B cell (primary cell): ENCODE data around the gene EIPR1. TPM values are rescaled to one million over a fixed set of nuclear protein-coding genes. Genes with fewer than 3 reads are reported as not detected.

Experiments
- ATAC-seq: fragments of 200-7000 bp; cut with Tn5 transposase; one replicate; pipeline ENCODE4 v1.10.0; 2021; ENCODE audit warnings: low read depth, mild to moderate bottlenecking, moderate number of reproducible peaks, moderate library complexity
- CTCF ChIA-PET: fragments of 350-600 bp; sonication (Branson Sonifier 250); formaldehyde crosslinking; loops from one replicate; lab custom pipeline; 2021; ENCODE audit warnings: antibody characterized with exemption, inconsistent platforms; lab: Charles Lee
- POLR2A ChIA-PET: fragments of 350-600 bp; sonication (Branson Sonifier 250); formaldehyde crosslinking; loops from one replicate; lab custom pipeline; 2021; ENCODE audit warnings: antibody characterized with exemption; lab: Charles Lee
- DNase-seq: peaks from one replicate; pipeline ENCODE4 v3.0.0; 2013
- H2AFZ ChIP-seq: 2 replicates; pipeline ENCODE4 v1.6.1; 2012; ENCODE audit warnings: mild to moderate bottlenecking, low read depth, low read length; ENCODE audit not compliant: insufficient read depth, poor library complexity, severe bottlenecking
- H3K27ac ChIP-seq, 2 donors: 1 replicate in 1 of 2; 2 replicates in 1 of 2; pipeline ENCODE4 v1.5.1; 2012 to 2013; ENCODE audit warnings: low read length in 2 of 2, mild to moderate bottlenecking in 2 of 2, moderate library complexity in 1 of 2
- H3K27me3 ChIP-seq, 4 experiments: fragments of 200-600 bp in 1 of 4; sonication (generic) in 1 of 4; replicated peaks in 1 of 4; 1 replicate in 2 of 4; 2 replicates in 2 of 4; pipeline versions ENCODE4 v1.6.1 to v1.7.0; 2013 to 2016; ENCODE audit warnings: low read length in 3 of 4, mild to moderate bottlenecking in 2 of 4, mixed read lengths in 1 of 4, moderate library complexity in 1 of 4; ENCODE audit not compliant: insufficient read depth in 4 of 4, control insufficient read depth in 3 of 4; ENCODE audit errors: control extremely low read depth in 1 of 4
- H3K36me3 ChIP-seq, 2 experiments: replicated peaks in 1 of 2; 1 replicate in 1 of 2; 2 replicates in 1 of 2; pipeline versions ENCODE4 v1.6.1 to v1.7.1; 2013; ENCODE audit warnings: low read length in 1 of 2; ENCODE audit not compliant: insufficient read depth in 2 of 2, control insufficient read depth in 1 of 2; ENCODE audit errors: control extremely low read depth in 1 of 2, extremely low read depth in 1 of 2
- H3K4me1 ChIP-seq, 2 donors: fragments of 200-600 bp in 1 of 2; sonication (generic) in 1 of 2; 1 replicate in 1 of 2; 2 replicates in 1 of 2; pipeline versions ENCODE4 v1.5.1 to v1.6.1; 2013 to 2017; ENCODE audit warnings: low read length in 2 of 2; ENCODE audit not compliant: control insufficient read depth in 2 of 2, insufficient read depth in 2 of 2
- H3K4me2 ChIP-seq: replicated peaks from 2 replicates; pipeline ENCODE3; 2012; ENCODE audit warnings: mild to moderate bottlenecking, low read depth, low read length; ENCODE audit not compliant: poor library complexity, severe bottlenecking
- H3K4me3 ChIP-seq, 5 experiments: fragments of 200-600 bp in 1 of 5; sonication (generic) in 1 of 5; 1 replicate in 3 of 5; 2 replicates in 2 of 5; pipeline versions ENCODE4 v1.5.1 to v1.7.0; 2011 to 2016; ENCODE audit warnings: low read length in 4 of 5, mild to moderate bottlenecking in 4 of 5, low read depth in 2 of 5, control low read depth in 1 of 5, moderate library complexity in 1 of 5; ENCODE audit not compliant: insufficient read depth in 1 of 5; ENCODE audit errors: control extremely low read depth in 1 of 5, extremely low read depth in 1 of 5
- H3K79me2 ChIP-seq: fragments of 200-600 bp; sonication (generic); one replicate; pipeline ENCODE4 v1.6.0; 2016; ENCODE audit warnings: low read length; ENCODE audit not compliant: control insufficient read depth, insufficient read depth
- H3K9ac ChIP-seq: fragments of 200-600 bp; sonication (generic); 2 replicates; pipeline ENCODE4 v1.6.1; 2017; ENCODE audit warnings: mild to moderate bottlenecking, low read length, moderate library complexity
- H3K9me3 ChIP-seq, 3 donors: one replicate each; pipeline versions ENCODE4 v1.6.1 to v1.7.1; 2013; ENCODE audit warnings: low read length in 2 of 3; ENCODE audit not compliant: control insufficient read depth in 2 of 3, insufficient read depth in 1 of 3; ENCODE audit errors: control extremely low read depth in 1 of 3
- H4K20me1 ChIP-seq: 2 replicates; pipeline ENCODE4 v1.6.0; 2012; ENCODE audit warnings: mild to moderate bottlenecking, low read length; ENCODE audit not compliant: insufficient read depth, control insufficient read depth, poor library complexity, severe bottlenecking
- H3K27ac Mint-ChIP-seq: one replicate; pipeline ENCODE4 v1.8.0; 2021; ENCODE audit warnings: mixed read lengths
- H3K27me3 Mint-ChIP-seq: one replicate; pipeline ENCODE4 v1.8.0; 2021; ENCODE audit warnings: mixed read lengths
- H3K4me1 Mint-ChIP-seq: one replicate; pipeline ENCODE4 v1.8.0; 2021; ENCODE audit warnings: mixed read lengths
- H3K4me3 Mint-ChIP-seq: one replicate; pipeline ENCODE4 v1.8.0; 2021; ENCODE audit warnings: mixed read lengths
- H3K9me3 Mint-ChIP-seq: one replicate; pipeline ENCODE4 v1.8.0; 2022; ENCODE audit warnings: mixed read lengths; ENCODE audit not compliant: insufficient read depth
- CTCF ChIP-seq: fragments of 200-600 bp; IDR thresholded peaks from one replicate; pipeline ENCODE4 v1.8.0; 2022; ENCODE audit warnings: antibody characterized with exemption, mild to moderate bottlenecking
- EZH2 ChIP-seq: IDR thresholded peaks from 2 replicates; pipeline ENCODE4 v1.6.1; 2012; ENCODE audit warnings: borderline replicate concordance, low read depth, mild to moderate bottlenecking, moderate library complexity, low read length; ENCODE audit not compliant: insufficient read depth, poor library complexity, severe bottlenecking
- WGBS: methylation state at CpG from one replicate; pipeline ENCODE4 v1.1.5; 2013; ENCODE audit warnings: missing lambda C conversion rate; ENCODE audit not compliant: insufficient coverage; 5-methylcytosine and 5-hydroxymethylcytosine counted together
- intact Hi-C: fragments of 100-400 bp; cut with micrococcal nuclease; formaldehyde crosslinking; loops from one replicate; pipeline ENCODE4 v1.10.0; 2022
- polyA plus RNA-seq: library from polyadenylated mRNA; depleted of rRNA; stranded (reverse); fragments of >200 nt; gene quantifications from 2 replicates; pipeline ENCODE4 v1.2.3, GENCODE V29; 2012
- total RNA-seq, 2 donors: library from RNA; stranded (reverse); fragments of 120-200 nt in 1 of 2; gene quantifications; 1 replicate in 1 of 2; 2 replicates in 1 of 2; pipeline versions ENCODE4 v1.2.3 to v1.2.4, GENCODE V29; 2013 to 2022

EIPR1 gene
- total and polyA plus RNA-seq, 2 donors (not counting 1 experiment from before 2014, with no cell fraction given) = 31.8 to 37.0 TPM

GRCh38 chr2:3313781-3314375 is 63.7 kb downstream of the EIPR1 start:
- H3K27me3 Mint-ChIP-seq = no peaks in the 10 kb centered on the region
- H3K9ac ChIP-seq = no peak overlapping the region
- POLR2A ChIA-PET = no interaction called here

More at GRCh38 chr2:3313781-3314375, 63.7 kb downstream of the EIPR1 start:
- Mint-ChIP-seq H3K4me3 (no peak overlapping the region), H3K27ac (no peak overlapping the region), H3K4me1 (no peaks in the 10 kb centered on the region), H3K9me3 (no peaks in the 10 kb centered on the region)
- no peak overlapping the region for H3K4me3 ChIP-seq
- H3K9me3 ChIP-seq = no peaks in the 10 kb centered on the region
- CTCF ChIA-PET = interaction anchor here (0.8 kb wide), 1 partner anchor 10 kb away, joined by 3 read pairs; no protein-coding TSS in a partner anchor
- H3K4me1 ChIP-seq = no peaks in the 10 kb centered on the region
- H3K4me2 ChIP-seq = no peak overlapping the region
- no peak overlapping the region for H3K27ac ChIP-seq
- no peak overlapping the region for H2AFZ ChIP-seq
- WGBS = 96% methylated on average over 23 of the region's 27 CpGs
- peaks cover 39% of the 10 kb centered on the region for H3K79me2 ChIP-seq
- H4K20me1 ChIP-seq = peaks cover 25% of the 10 kb centered on the region
- TF ChIP-seq CTCF (no peak), EZH2 (no peak)
- no peaks in the 10 kb centered on the region for H3K27me3 ChIP-seq
- DNase-seq (no peak), ATAC-seq (no peak)
- intact Hi-C loops = no loop called here
- H3K36me3 ChIP-seq = peaks cover 0 to 12% of the 10 kb centered on the region in 2 experiments
